Fibroblast of skin of back (primary cell): Measurements from ENCODE around the gene SLC8A3.

Experiments
- DNase-seq: peaks from one replicate; pipeline ENCODE4 v3.0.0-alpha.2; 2013

Gene SLC8A3

GRCh38 chr14:70021548-70022220, 167.1 kb downstream of the SLC8A3 start:
- no peak for DNase-seq

DNA sequence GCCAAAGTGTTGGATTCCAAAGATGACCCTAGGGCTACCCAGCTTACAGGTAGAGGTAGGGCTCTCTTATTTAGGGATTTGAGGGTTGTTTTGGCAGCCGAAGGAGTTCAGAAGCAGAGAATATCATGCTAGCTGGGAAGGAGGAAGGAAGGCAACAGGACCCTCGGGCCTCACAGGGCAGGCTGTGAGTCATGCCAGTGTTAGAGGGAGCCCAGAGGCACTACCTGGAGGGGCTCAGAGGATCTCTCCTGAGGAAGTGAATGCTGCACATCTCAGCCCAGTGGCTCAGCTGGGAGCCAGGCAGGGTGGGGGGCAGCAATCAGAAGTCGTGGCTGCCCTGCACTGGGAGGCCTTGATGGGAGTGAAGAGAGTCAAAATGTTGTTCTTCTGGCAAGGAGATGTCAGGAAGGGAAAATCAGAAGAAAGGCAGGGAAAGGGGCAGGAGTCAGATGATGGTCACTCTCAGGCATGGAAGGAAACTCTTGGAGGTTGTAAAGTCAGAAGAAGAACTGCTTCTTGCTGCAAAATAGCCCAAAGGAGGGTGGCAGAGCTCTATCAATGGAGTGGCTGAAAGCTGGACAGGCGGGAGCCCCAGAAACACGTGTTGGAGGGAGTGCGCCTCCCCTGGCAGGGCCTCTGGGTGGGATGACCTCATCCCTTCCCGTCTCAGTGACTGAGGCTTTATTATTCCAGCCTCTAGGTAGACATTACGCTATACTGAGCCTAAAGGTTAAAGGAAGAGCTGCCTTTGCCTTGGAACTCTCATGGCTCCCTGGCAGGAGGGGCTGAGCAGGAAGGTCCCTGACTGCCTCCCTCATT, 168.2 kb downstream of the SLC8A3 start:
- DNase-seq: no peak

DNA sequence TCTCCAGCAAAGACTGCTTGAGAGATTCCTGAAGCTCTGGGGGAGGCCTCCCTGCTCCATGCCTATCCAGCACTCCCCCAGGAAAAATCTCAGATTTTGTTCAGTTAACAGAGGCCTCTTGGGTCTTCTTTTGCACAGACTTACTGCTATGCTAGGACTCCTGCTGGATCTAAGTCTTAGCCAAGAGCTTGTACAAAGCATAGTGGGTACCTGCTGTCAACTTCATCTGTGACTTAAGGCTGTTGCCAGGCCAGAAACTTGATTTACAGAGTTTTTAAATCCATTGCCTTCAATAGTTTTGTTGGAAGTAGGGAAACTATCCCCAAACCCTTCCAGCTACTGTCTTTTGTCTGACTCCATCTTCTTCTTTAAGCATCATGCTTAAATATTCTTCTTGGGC, 169.1 kb downstream of the SLC8A3 start:
- no peak for DNase-seq

DNA sequence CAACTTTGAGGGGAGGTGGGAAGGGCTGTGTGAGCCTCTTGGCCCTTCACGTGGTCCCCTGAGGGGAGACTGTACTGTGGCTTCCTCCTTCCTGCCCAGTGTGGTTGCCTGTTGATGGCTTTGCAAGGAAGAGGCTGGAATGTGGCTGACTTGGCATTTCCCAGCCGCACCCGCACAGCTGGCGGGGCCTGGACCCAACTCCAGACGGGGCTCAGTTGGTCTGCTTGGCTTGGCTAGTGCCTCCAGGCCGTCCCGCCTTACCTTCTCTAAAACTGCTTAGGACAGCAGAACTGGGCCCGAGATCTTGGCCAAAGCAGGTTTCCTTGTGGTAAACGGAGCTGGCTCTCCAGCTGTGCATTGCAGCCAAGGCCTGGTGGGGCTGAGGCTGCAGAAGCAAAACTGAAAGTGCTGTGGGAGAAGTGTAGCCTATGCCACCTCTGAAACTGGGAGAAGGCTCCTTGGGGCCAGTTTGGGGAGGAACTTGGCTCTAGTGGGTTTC, 170.0 kb downstream of the SLC8A3 start:
- no peak for DNase-seq

- no peak for DNase-seq
Measured at GRCh38 chr14:70018230-70018629, 170.5 kb downstream of the SLC8A3 start.

GRCh38 chr14:70014406-70015095, 174.2 kb downstream of the SLC8A3 start:
- DNase-seq: no peak

DNA sequence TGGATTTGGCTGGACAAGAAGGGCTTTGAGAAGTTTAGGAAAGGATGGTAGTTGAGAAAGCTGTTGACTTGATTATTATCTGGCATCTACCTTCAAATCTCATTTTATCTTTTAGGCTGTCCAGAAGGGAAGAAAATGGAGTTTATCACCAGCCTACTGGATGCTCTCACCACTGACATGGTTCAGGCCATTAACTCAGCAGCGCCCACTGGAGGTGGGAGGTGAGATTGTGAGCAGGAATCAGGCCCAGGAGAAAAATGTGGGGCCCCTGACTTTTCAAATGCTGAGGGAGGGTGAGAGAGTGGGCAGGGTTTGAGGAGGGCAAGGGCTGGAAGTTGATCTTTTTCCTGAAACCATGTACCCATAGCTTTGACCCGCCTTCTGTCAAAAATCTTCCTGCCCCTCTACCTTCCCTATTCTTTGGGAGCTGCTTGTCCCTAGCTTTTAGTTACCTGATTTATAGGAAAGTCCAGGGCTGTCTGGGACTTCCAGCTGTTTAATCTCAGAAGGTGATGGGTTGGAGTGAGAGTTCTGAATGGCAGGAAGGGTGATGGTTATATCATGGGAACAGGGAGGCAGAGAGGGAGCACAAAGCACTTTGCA, 175.4 kb downstream of the SLC8A3 start:
- peak; percentile 15 for DNase-seq

DNA sequence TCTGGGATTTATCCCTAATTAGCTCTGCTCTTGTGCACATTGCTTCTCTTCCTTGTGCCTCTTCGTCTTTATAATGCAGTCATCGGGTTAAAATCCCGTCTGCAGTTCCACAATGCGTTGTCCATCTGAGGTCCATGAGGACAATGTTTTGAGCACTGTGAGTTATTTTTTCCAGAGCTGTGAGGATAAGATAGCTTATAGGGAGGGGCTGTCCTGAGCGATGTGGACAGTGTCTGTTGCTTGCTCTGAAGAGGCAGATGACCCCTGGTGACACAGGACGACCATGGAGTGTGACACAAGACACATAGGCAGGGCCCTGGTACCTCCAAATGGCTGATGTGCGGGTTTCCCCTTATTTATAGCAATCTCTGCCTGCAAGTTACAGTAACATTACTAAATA, 177.0 kb downstream of the SLC8A3 start:
- no peak for DNase-seq

- DNase-seq: no peak
Measured at GRCh38 chr14:70011098-70011497, 177.7 kb downstream of the SLC8A3 start.

- no peak for DNase-seq
Measured at GRCh38 chr14:70009961-70010360, 178.8 kb downstream of the SLC8A3 start.

- no peak for DNase-seq
Measured at GRCh38 chr14:70008284-70009262, 180.2 kb downstream of the SLC8A3 start.

GRCh38 chr14:70006699-70007098, 182.1 kb downstream of the SLC8A3 start:
- DNase-seq: no peak

GRCh38 chr14:70005281-70005805, 183.4 kb downstream of the SLC8A3 start:
- DNase-seq: no peak

GRCh38 chr14:70004791-70005190, 184.0 kb downstream of the SLC8A3 start:
- DNase-seq: no peak

GRCh38 chr14:70002589-70003346, 186.0 kb downstream of the SLC8A3 start:
- DNase-seq: no peak

GRCh38 chr14:70000601-70001000, 188.2 kb downstream of the SLC8A3 start:
- DNase-seq: no peak

GRCh38 chr14:69999261-69999674, 189.5 kb downstream of the SLC8A3 start:
- peak; percentile 44 for DNase-seq

DNA sequence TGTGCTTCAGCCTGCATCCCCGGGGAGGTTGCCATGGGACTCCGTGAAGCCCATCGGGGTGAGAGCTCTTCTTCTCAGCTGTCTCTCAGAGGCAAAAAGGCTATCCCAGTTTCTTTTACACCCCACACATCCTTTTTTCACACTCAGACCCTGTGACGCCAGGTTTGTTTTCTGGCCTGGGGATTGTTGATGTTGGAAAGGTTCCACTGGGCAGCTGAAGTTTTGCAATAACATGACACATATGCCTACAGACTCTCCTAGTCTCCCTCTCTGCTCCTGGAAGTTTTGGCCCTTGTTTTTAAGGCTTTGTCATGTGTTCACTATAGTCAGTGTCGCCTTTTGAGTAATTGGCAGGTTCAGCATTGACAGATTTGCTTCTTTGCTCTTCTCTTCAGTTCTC, 190.9 kb downstream of the SLC8A3 start:
- DNase-seq: peak; percentile 15

- peak; percentile 32 for DNase-seq
Measured at GRCh38 chr14:69996216-69996615, 192.5 kb downstream of the SLC8A3 start.
